ENCODE results near the gene RAB35.

DNA sequence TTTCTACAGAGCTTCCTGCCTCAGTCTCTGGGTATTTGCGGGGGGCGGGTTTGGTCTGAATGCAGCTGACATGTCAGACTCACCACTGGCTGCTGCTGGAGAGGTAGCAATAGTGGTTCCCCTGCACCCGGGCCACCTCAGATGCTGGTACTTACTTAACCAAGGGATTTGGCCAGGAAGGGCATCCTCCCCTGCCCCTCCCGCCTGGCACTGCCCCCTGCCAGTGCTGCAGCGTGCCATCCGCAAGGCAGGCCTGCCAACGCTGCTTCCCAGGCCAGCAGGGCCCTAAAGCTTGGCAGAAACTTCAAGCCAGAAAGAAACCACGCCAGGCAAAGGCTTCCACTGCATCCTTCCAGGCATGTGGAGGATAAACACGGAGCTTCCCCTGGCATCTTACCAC lies 22.1 kb downstream of the RAB35 start:
- no peak for TF ChIP-seq RB1 (IDR thresholded peaks at IDR 0.05; ENCODE audit: low read depth)
- no peak for TF ChIP-seq FOXK1 (CRISPR knock-in tag; IDR thresholded peaks at IDR 0.05; ENCODE audit: borderline replicate concordance)
- TF ChIP-seq, protein P1, sequence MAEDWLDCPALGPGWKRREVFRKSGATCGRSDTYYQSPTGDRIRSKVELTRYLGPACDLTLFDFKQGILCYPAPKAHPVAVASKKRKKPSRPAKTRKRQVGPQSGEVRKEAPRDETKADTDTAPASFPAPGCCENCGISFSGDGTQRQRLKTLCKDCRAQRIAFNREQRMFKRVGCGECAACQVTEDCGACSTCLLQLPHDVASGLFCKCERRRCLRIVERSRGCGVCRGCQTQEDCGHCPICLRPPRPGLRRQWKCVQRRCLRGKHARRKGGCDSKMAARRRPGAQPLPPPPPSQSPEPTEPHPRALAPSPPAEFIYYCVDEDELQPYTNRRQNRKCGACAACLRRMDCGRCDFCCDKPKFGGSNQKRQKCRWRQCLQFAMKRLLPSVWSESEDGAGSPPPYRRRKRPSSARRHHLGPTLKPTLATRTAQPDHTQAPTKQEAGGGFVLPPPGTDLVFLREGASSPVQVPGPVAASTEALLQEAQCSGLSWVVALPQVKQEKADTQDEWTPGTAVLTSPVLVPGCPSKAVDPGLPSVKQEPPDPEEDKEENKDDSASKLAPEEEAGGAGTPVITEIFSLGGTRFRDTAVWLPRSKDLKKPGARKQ (CRISPR knock-in tag; IDR thresholded peaks at IDR 0.05): no peak
- no peak for TF ChIP-seq CBX5 (IDR thresholded peaks at IDR 0.05; ENCODE audit: borderline replicate concordance, low read depth)
- TF ChIP-seq KHSRP (IDR thresholded peaks at IDR 0.05): no peak
- TF ChIP-seq, protein P2, sequence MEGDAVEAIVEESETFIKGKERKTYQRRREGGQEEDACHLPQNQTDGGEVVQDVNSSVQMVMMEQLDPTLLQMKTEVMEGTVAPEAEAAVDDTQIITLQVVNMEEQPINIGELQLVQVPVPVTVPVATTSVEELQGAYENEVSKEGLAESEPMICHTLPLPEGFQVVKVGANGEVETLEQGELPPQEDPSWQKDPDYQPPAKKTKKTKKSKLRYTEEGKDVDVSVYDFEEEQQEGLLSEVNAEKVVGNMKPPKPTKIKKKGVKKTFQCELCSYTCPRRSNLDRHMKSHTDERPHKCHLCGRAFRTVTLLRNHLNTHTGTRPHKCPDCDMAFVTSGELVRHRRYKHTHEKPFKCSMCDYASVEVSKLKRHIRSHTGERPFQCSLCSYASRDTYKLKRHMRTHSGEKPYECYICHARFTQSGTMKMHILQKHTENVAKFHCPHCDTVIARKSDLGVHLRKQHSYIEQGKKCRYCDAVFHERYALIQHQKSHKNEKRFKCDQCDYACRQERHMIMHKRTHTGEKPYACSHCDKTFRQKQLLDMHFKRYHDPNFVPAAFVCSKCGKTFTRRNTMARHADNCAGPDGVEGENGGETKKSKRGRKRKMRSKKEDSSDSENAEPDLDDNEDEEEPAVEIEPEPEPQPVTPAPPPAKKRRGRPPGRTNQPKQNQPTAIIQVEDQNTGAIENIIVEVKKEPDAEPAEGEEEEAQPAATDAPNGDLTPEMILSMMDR (IDR thresholded peaks at IDR 0.05 in 2 of 3, conservative IDR thresholded peaks at IDR 0.05 in 1 of 3; ENCODE audit: insufficient read depth in 2 of 3, low read depth in 1 of 3, low read length in 3 of 3): no peak
- TF ChIP-seq, protein P3, sequence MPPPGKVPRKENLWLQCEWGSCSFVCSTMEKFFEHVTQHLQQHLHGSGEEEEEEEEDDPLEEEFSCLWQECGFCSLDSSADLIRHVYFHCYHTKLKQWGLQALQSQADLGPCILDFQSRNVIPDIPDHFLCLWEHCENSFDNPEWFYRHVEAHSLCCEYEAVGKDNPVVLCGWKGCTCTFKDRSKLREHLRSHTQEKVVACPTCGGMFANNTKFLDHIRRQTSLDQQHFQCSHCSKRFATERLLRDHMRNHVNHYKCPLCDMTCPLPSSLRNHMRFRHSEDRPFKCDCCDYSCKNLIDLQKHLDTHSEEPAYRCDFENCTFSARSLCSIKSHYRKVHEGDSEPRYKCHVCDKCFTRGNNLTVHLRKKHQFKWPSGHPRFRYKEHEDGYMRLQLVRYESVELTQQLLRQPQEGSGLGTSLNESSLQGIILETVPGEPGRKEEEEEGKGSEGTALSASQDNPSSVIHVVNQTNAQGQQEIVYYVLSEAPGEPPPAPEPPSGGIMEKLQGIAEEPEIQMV (tag; conservative IDR thresholded peaks at IDR 0.05; ENCODE audit: low read depth): no peak
